ENCODE measurements around the gene PRSS16. TPM values are rescaled to one million over a fixed set of nuclear protein-coding genes. Genes with fewer than 3 reads are reported as not detected.

The PRSS16 gene
- polyA plus RNA-seq, 1 donor from 2014 or later = 3.2 TPM

GRCh38 chr6:27287751-27288135 is 40.2 kb downstream of the PRSS16 start:
- peak overlapping the region; percentile 82 to 93 (median 90) for H3K27ac Mint-ChIP-seq
- peaks cover 70% of the 10 kb centered on the region for H3K27me3 Mint-ChIP-seq
- H3K9me3 Mint-ChIP-seq = peaks cover 11 to 33% (median 24%) of the 10 kb centered on the region in 3 donors
- peaks cover 0 to 11% (median 7%) of the 10 kb centered on the region in 3 donors for H3K4me1 Mint-ChIP-seq
- H3K4me3 Mint-ChIP-seq = peak overlapping the region in 3 of 4 donors; percentile 55 to 83 (median 66)
- H3K36me3 Mint-ChIP-seq = peaks cover 5% of the 10 kb centered on the region

- H3K9me3 Mint-ChIP-seq = peaks cover 8 to 36% (median 18%) of the 10 kb centered on the region in 3 donors
- H3K36me3 Mint-ChIP-seq = peaks cover 3% of the 10 kb centered on the region
- H3K27ac Mint-ChIP-seq = peak overlapping the region; percentile 82 to 93 (median 90)
- peaks cover 68% of the 10 kb centered on the region for H3K27me3 Mint-ChIP-seq
- H3K4me3 Mint-ChIP-seq = peak overlapping the region in 3 of 4 donors; percentile 26 to 83 (median 55)
- H3K4me1 Mint-ChIP-seq = peaks cover 0 to 11% (median 7%) of the 10 kb centered on the region in 3 donors
Measured at GRCh38 chr6:27288136-27289044, 40.9 kb downstream of the PRSS16 start.

- peak overlapping the region; percentile 40 to 89 (median 70) for H3K27ac Mint-ChIP-seq
- H3K27me3 Mint-ChIP-seq = peaks cover 76% of the 10 kb centered on the region
- H3K4me1 Mint-ChIP-seq = peaks cover 0 to 10% (median 7%) of the 10 kb centered on the region in 3 donors
- peak overlapping the region in 3 of 4 donors; percentile 41 to 52 (median 46) for H3K4me3 Mint-ChIP-seq
- peaks cover 6 to 35% (median 16%) of the 10 kb centered on the region in 3 donors for H3K9me3 Mint-ChIP-seq
- peaks cover 3% of the 10 kb centered on the region for H3K36me3 Mint-ChIP-seq
Measured at GRCh38 chr6:27290065-27290849, 42.8 kb downstream of the PRSS16 start.

- H3K27ac Mint-ChIP-seq = peak overlapping the region; percentile 40 to 89 (median 70)
- H3K27me3 Mint-ChIP-seq = peaks cover 79% of the 10 kb centered on the region
- peak overlapping the region in 2 of 4 donors; percentile 46 to 52 for H3K4me3 Mint-ChIP-seq
- peaks cover 1% of the 10 kb centered on the region for H3K36me3 Mint-ChIP-seq
- H3K4me1 Mint-ChIP-seq = peaks cover 0 to 9% (median 7%) of the 10 kb centered on the region in 3 donors
- H3K9me3 Mint-ChIP-seq = peaks cover 8 to 38% (median 16%) of the 10 kb centered on the region in 3 donors
Measured at GRCh38 chr6:27290850-27291208, 43.3 kb downstream of the PRSS16 start.

- H3K4me3 Mint-ChIP-seq = peak overlapping the region in 1 of 4 donors; percentile 50
- H3K27ac Mint-ChIP-seq = peak overlapping the region; percentile 2 to 95 (median 14)
- peaks cover 0 to 6% (median 5%) of the 10 kb centered on the region in 3 donors for H3K4me1 Mint-ChIP-seq
- peaks cover 73% of the 10 kb centered on the region for H3K27me3 Mint-ChIP-seq
- peaks cover 13 to 40% (median 29%) of the 10 kb centered on the region in 3 donors for H3K9me3 Mint-ChIP-seq
- peaks cover 4% of the 10 kb centered on the region for H3K36me3 Mint-ChIP-seq
Measured at GRCh38 chr6:27293436-27294098, 46.1 kb downstream of the PRSS16 start.

GRCh38 chr6:27294409-27294808 is 46.9 kb downstream of the PRSS16 start:
- H3K36me3 Mint-ChIP-seq = peaks cover 4% of the 10 kb centered on the region
- H3K4me3 Mint-ChIP-seq = peak overlapping the region in 1 of 4 donors; percentile 88
- H3K9me3 Mint-ChIP-seq = peaks cover 13 to 38% (median 29%) of the 10 kb centered on the region in 3 donors
- H3K27ac Mint-ChIP-seq = peak overlapping the region in 2 of 3 donors; percentile 77 to 95
- H3K27me3 Mint-ChIP-seq = peaks cover 67% of the 10 kb centered on the region
- peaks cover 0 to 5% (median 5%) of the 10 kb centered on the region in 3 donors for H3K4me1 Mint-ChIP-seq

- H3K27ac Mint-ChIP-seq = peak overlapping the region; percentile 87 to 95 (median 92)
- H3K4me3 Mint-ChIP-seq = peak overlapping the region; percentile 18 to 88 (median 72)
- H3K27me3 Mint-ChIP-seq = peaks cover 63% of the 10 kb centered on the region
- H3K4me1 Mint-ChIP-seq = peaks cover 0 to 5% (median 2%) of the 10 kb centered on the region in 3 donors
- peaks cover 4% of the 10 kb centered on the region for H3K36me3 Mint-ChIP-seq
- peaks cover 9 to 33% (median 24%) of the 10 kb centered on the region in 3 donors for H3K9me3 Mint-ChIP-seq
Measured at GRCh38 chr6:27295301-27296079, 48.0 kb downstream of the PRSS16 start.

- peaks cover 0 to 5% (median 2%) of the 10 kb centered on the region in 3 donors for H3K4me1 Mint-ChIP-seq
- peaks cover 4% of the 10 kb centered on the region for H3K36me3 Mint-ChIP-seq
- peaks cover 59% of the 10 kb centered on the region for H3K27me3 Mint-ChIP-seq
- H3K4me3 Mint-ChIP-seq = peak overlapping the region in 3 of 4 donors; percentile 70 to 88 (median 74)
- peak overlapping the region; percentile 87 to 95 (median 92) for H3K27ac Mint-ChIP-seq
- H3K9me3 Mint-ChIP-seq = peaks cover 7 to 28% (median 20%) of the 10 kb centered on the region in 3 donors
Measured at GRCh38 chr6:27296106-27296783, 48.7 kb downstream of the PRSS16 start.

- Mint-ChIP-seq H3K36me3 (peaks cover 4% of the 10 kb centered on the region), H3K9me3 (peaks cover 7 to 22% (median 14%) of the 10 kb centered on the region in 3 donors), H3K4me3 (peak overlapping the region in 1 of 4 donors; percentile 74), H3K27ac (peak overlapping the region in 2 of 3 donors; percentile 4 to 89), H3K27me3 (peaks cover 55% of the 10 kb centered on the region), H3K4me1 (peaks cover 0 to 5% (median 0%) of the 10 kb centered on the region in 3 donors)
Measured at GRCh38 chr6:27297484-27297856, 50.0 kb downstream of the PRSS16 start.

GRCh38 chr6:27297857-27298730 is 50.6 kb downstream of the PRSS16 start:
- peaks cover 7 to 25% (median 15%) of the 10 kb centered on the region in 3 donors for H3K9me3 Mint-ChIP-seq

GRCh38 chr6:27303613-27304272 is 56.2 kb downstream of the PRSS16 start:
- H3K27me3 Mint-ChIP-seq = peaks cover 34% of the 10 kb centered on the region

More at GRCh38 chr6:27297857-27298730, 50.6 kb downstream of the PRSS16 start:
- H3K27ac Mint-ChIP-seq = peak overlapping the region in 2 of 3 donors; percentile 43 to 89
- H3K4me1 Mint-ChIP-seq = peaks cover 0 to 5% (median 0%) of the 10 kb centered on the region in 3 donors
- peak overlapping the region in 2 of 4 donors; percentile 55 to 74 for H3K4me3 Mint-ChIP-seq
- peaks cover 4% of the 10 kb centered on the region for H3K36me3 Mint-ChIP-seq
- H3K27me3 Mint-ChIP-seq = peaks cover 57% of the 10 kb centered on the region

More at GRCh38 chr6:27303613-27304272, 56.2 kb downstream of the PRSS16 start:
- Mint-ChIP-seq H3K4me1 (no peaks in the 10 kb centered on the region), H3K4me3 (peak overlapping the region in 1 of 4 donors; percentile 41), H3K36me3 (no peaks in the 10 kb centered on the region), H3K27ac (no peak overlapping the region), H3K9me3 (peaks cover 0 to 10% (median 10%) of the 10 kb centered on the region in 3 donors)
